ENCODE data around the gene SMARCAL1.

Gene SMARCAL1

DNA sequence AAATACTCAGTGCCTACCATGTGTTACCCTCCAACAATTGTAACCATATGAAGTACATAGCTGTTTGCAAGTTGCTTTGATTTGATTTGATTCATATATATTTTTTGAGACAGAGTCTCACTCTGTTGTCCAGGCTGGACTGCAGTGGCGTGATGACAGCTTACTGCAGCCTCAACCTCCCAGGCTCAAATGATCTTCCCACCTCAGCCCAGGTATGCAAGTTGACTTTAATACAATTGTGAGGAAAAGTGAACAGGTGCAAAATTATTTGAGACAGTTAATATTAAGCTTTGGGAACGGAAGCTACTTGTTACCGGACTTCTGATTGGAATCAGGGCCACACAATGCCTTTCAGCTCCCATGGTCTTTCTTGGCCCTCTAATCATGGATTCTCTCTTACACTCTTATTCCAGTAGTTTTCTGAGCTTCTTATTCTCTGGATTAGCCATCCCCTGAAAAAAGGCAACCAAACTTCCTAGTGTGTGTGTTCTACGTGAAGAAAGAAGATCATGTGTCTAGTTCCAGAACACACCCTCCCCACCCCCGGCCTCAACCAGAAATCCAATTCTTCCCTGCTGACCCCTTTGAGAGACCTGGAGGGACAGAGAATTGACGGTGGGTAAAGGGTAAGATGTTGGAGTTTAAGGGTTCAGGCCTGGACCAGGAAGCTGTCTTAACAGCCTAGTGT lies 85.2 kb downstream of the SMARCAL1 start:
- Histone ChIP-seq H3K36me3 (ENCODE audit: control insufficient read depth in 2 of 2, insufficient read depth in 1 of 2, low read length in 2 of 2) (peaks cover 27 to 36% of the 10 kb centered on the region in 2 experiments), H3K9me3 (ENCODE audit: control insufficient read depth, insufficient read depth, low read depth, low read length) (no peaks in the 10 kb centered on the region), H3K27ac (ENCODE audit: extremely low read depth, low read depth, low read length) (peak overlapping the region; percentile 98), H3K4me3 (ENCODE audit: low read depth, low read length) (peak overlapping the region; percentile 95), H3K4me1 (ENCODE audit: control insufficient read depth, insufficient read depth, low read length) (peaks cover 11% of the 10 kb centered on the region)
- CTCF ChIA-PET: interaction anchor here (0.5 to 1.5 kb wide), 5 partner anchors 10 to 357 kb away, joined by 3 to 4 read pairs (median 3); no protein-coding TSS in a partner anchor
- no peak for TF ChIP-seq ZSCAN16 (tag by site-specific recombination; IDR thresholded peaks at IDR 0.05)
- no peak for TF ChIP-seq ZNF792 (tag by site-specific recombination; IDR thresholded peaks at IDR 0.05)
- TF ChIP-seq SP7 (tag by site-specific recombination; IDR thresholded peaks at IDR 0.05): no peak
- POLR2A ChIA-PET: interaction anchor here (0.7 to 1.9 kb wide), 6 partner anchors 10 to 1102 kb away, joined by 3 to 6 read pairs (median 5); partner anchors contain the start of gene XRCC5

DNA sequence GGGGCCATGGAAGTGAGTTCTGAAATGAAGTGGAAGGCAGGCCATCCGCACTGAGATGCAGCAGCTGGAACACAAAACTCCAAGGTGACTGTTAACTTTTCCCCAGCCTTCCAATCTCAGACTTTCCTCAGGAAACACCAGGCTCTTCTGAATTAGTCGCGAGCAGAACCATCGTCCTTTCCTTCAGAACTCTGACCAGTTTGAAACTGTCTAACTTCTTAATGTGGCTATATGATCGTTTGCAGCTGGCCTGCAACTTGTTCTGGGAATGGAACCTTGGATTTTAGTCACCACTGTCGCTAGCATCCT lies 85.7 kb downstream of the SMARCAL1 start:
- Histone ChIP-seq H3K4me3 (ENCODE audit: low read depth, low read length) (peak overlapping the region; percentile 95), H3K9me3 (ENCODE audit: control insufficient read depth, insufficient read depth, low read depth, low read length) (no peaks in the 10 kb centered on the region), H3K4me1 (ENCODE audit: control insufficient read depth, insufficient read depth, low read length) (peaks cover 11% of the 10 kb centered on the region), H3K36me3 (ENCODE audit: control insufficient read depth in 2 of 2, insufficient read depth in 1 of 2, low read length in 2 of 2) (peaks cover 31 to 41% of the 10 kb centered on the region in 2 experiments), H3K27ac (ENCODE audit: extremely low read depth, low read depth, low read length) (peak overlapping the region; percentile 98)
- POLR2A ChIA-PET: interaction anchor here (0.6 to 1.9 kb wide), 28 partner anchors 9 to 448 kb away, joined by 3 to 12 read pairs (median 4); partner anchors contain the start of genes SMARCAL1 and XRCC5
- TF ChIP-seq KLF8 (tag by site-specific recombination; IDR thresholded peaks at IDR 0.05) (no peak), ZNF596 (tag by site-specific recombination; IDR thresholded peaks at IDR 0.05) (no peak), ZNF660 (tag by site-specific recombination; IDR thresholded peaks at IDR 0.05) (no peak), ZFP37 (tag by site-specific recombination; IDR thresholded peaks at IDR 0.05) (no peak), ZNF707 (tag by site-specific recombination; IDR thresholded peaks at IDR 0.05) (no peak), ZIC2 (tag by site-specific recombination; IDR thresholded peaks at IDR 0.05) (no peak), KLF1 (tag by site-specific recombination; IDR thresholded peaks at IDR 0.05) (no peak), ZBTB48 (tag by site-specific recombination; IDR thresholded peaks at IDR 0.05) (no peak), ZNF623 (tag by site-specific recombination; IDR thresholded peaks at IDR 0.05) (no peak), ZNF791 (tag by site-specific recombination; IDR thresholded peaks at IDR 0.05) (no peak), ZNF211 (tag by site-specific recombination; IDR thresholded peaks at IDR 0.05; ENCODE audit: low read depth) (no peak), ZNF24 (tag by site-specific recombination; IDR thresholded peaks at IDR 0.05) (no peak)
- TF ChIP-seq, protein P1, sequence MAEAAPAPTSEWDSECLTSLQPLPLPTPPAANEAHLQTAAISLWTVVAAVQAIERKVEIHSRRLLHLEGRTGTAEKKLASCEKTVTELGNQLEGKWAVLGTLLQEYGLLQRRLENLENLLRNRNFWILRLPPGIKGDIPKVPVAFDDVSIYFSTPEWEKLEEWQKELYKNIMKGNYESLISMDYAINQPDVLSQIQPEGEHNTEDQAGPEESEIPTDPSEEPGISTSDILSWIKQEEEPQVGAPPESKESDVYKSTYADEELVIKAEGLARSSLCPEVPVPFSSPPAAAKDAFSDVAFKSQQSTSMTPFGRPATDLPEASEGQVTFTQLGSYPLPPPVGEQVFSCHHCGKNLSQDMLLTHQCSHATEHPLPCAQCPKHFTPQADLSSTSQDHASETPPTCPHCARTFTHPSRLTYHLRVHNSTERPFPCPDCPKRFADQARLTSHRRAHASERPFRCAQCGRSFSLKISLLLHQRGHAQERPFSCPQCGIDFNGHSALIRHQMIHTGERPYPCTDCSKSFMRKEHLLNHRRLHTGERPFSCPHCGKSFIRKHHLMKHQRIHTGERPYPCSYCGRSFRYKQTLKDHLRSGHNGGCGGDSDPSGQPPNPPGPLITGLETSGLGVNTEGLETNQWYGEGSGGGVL (tag by site-specific recombination; IDR thresholded peaks at IDR 0.05): no peak
- TF ChIP-seq, protein P2, sequence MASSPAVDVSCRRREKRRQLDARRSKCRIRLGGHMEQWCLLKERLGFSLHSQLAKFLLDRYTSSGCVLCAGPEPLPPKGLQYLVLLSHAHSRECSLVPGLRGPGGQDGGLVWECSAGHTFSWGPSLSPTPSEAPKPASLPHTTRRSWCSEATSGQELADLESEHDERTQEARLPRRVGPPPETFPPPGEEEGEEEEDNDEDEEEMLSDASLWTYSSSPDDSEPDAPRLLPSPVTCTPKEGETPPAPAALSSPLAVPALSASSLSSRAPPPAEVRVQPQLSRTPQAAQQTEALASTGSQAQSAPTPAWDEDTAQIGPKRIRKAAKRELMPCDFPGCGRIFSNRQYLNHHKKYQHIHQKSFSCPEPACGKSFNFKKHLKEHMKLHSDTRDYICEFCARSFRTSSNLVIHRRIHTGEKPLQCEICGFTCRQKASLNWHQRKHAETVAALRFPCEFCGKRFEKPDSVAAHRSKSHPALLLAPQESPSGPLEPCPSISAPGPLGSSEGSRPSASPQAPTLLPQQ (tag by site-specific recombination; IDR thresholded peaks at IDR 0.05): no peak
- TF ChIP-seq, protein P3, sequence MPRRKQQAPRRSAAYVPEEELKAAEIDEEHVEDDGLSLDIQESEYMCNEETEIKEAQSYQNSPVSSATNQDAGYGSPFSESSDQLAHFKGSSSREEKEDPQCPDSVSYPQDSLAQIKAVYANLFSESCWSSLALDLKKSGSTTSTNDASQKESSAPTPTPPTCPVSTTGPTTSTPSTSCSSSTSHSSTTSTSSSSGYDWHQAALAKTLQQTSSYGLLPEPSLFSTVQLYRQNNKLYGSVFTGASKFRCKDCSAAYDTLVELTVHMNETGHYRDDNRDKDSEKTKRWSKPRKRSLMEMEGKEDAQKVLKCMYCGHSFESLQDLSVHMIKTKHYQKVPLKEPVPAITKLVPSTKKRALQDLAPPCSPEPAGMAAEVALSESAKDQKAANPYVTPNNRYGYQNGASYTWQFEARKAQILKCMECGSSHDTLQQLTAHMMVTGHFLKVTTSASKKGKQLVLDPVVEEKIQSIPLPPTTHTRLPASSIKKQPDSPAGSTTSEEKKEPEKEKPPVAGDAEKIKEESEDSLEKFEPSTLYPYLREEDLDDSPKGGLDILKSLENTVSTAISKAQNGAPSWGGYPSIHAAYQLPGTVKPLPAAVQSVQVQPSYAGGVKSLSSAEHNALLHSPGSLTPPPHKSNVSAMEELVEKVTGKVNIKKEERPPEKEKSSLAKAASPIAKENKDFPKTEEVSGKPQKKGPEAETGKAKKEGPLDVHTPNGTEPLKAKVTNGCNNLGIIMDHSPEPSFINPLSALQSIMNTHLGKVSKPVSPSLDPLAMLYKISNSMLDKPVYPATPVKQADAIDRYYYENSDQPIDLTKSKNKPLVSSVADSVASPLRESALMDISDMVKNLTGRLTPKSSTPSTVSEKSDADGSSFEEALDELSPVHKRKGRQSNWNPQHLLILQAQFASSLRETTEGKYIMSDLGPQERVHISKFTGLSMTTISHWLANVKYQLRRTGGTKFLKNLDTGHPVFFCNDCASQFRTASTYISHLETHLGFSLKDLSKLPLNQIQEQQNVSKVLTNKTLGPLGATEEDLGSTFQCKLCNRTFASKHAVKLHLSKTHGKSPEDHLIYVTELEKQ (tag by site-specific recombination; IDR thresholded peaks at IDR 0.05; ENCODE audit: borderline replicate concordance): no peak
- TF ChIP-seq, protein P4, sequence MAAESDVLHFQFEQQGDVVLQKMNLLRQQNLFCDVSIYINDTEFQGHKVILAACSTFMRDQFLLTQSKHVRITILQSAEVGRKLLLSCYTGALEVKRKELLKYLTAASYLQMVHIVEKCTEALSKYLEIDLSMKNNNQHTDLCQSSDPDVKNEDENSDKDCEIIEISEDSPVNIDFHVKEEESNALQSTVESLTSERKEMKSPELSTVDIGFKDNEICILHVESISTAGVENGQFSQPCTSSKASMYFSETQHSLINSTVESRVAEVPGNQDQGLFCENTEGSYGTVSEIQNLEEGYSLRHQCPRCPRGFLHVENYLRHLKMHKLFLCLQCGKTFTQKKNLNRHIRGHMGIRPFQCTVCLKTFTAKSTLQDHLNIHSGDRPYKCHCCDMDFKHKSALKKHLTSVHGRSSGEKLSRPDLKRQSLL (tag by site-specific recombination; IDR thresholded peaks at IDR 0.05): no peak
- CTCF ChIA-PET: interaction anchor here (0.6 to 1.5 kb wide), 4 partner anchors 10 to 449 kb away, joined by 3 to 4 read pairs (median 4); no protein-coding TSS in a partner anchor

Measured in HEK293 (cell line).